Endodermal cell (in vitro differentiated cells): ENCODE measurements around the gene VPS54. TPM values are rescaled to one million over a fixed set of nuclear protein-coding genes. Genes with fewer than 3 reads are reported as not detected.

Source experiments
- DNase-seq: peaks from one replicate; pipeline ENCODE4 v3.0.0-alpha.2; 2017
- H3K27ac ChIP-seq: 2 replicates; pipeline ENCODE4 v1.5.1; 2013; ENCODE audit warnings: mild to moderate bottlenecking, low read depth, low read length, moderate library complexity
- H3K27me3 ChIP-seq: 2 replicates; pipeline ENCODE4 v1.6.1; 2013; ENCODE audit warnings: mild to moderate bottlenecking, low read length, moderate library complexity; ENCODE audit not compliant: insufficient read depth, control insufficient read depth, poor library complexity, severe bottlenecking
- H3K36me3 ChIP-seq: 2 replicates; pipeline ENCODE4 v1.7.0; 2013; ENCODE audit warnings: mild to moderate bottlenecking, low read length, moderate library complexity; ENCODE audit not compliant: control insufficient read depth, insufficient read depth
- H3K4me1 ChIP-seq: one replicate; pipeline ENCODE4 v1.7.0; 2013; ENCODE audit warnings: low read length; ENCODE audit not compliant: control insufficient read depth, insufficient read depth
- H3K4me3 ChIP-seq: 2 replicates; pipeline ENCODE4 v1.5.1; 2013; ENCODE audit warnings: mild to moderate bottlenecking, low read length, moderate library complexity
- H3K9ac ChIP-seq: 2 replicates; pipeline ENCODE4 v1.6.1; 2013; ENCODE audit warnings: mild to moderate bottlenecking, low read length, moderate library complexity; ENCODE audit not compliant: poor library complexity, severe bottlenecking; ENCODE audit errors: extremely low read depth
- H3K9me3 ChIP-seq: 2 replicates; pipeline ENCODE4 v1.6.1; 2013; ENCODE audit warnings: mild to moderate bottlenecking, low read length, moderate library complexity; ENCODE audit not compliant: control insufficient read depth
- H3K27ac Mint-ChIP-seq: 2 replicates; pipeline ENCODE4 v1.8.0; 2020; ENCODE audit warnings: mixed read lengths
- H3K27me3 Mint-ChIP-seq: 2 replicates; pipeline ENCODE4 v1.8.0; 2021; ENCODE audit warnings: mild to moderate bottlenecking, mixed read lengths; ENCODE audit not compliant: insufficient read depth
- H3K36me3 Mint-ChIP-seq: 2 replicates; pipeline ENCODE4 v1.8.0; 2020; ENCODE audit warnings: low read depth, mixed read lengths
- H3K4me1 Mint-ChIP-seq: 2 replicates; pipeline ENCODE4 v1.8.0; 2020; ENCODE audit warnings: mixed read lengths
- H3K4me3 Mint-ChIP-seq: 2 replicates; pipeline ENCODE4 v1.8.0; 2020; ENCODE audit warnings: mild to moderate bottlenecking, moderate library complexity, mixed read lengths
- H3K9me3 Mint-ChIP-seq: 2 replicates; pipeline ENCODE4 v1.8.0; 2020; ENCODE audit warnings: mild to moderate bottlenecking, mixed read lengths
- WGBS, 2 experiments: methylation state at CpG; one replicate each; pipeline versions ENCODE4 v1.1.5 to v1.1.7; 2013; ENCODE audit warnings: missing lambda C conversion rate in 2 of 2, mixed read lengths in 1 of 2; ENCODE audit not compliant: insufficient coverage in 1 of 2, insufficient read length in 1 of 2; 5-methylcytosine and 5-hydroxymethylcytosine counted together
- total RNA-seq, 2 donors: library from RNA; stranded (reverse); fragmentation: NEBNext Ultra II Directional in 1 of 2; extraction: Animal tissue kit (Norgen Biotek cat#: 25700) in 1 of 2; gene quantifications; 2 replicates in 1 of 2; 3 replicates in 1 of 2; pipeline ENCODE4 v1.2.1, GENCODE V29; 2021
- TF ChIP-seq, protein P1 (sequence below): fragments of 200-600 bp; sonication (generic); conservative IDR thresholded peaks from 2 replicates; pipeline ENCODE4 v1.5.0; 2021; ENCODE audit warnings: antibody characterized with exemption, mild to moderate bottlenecking

The VPS54 gene
- total RNA-seq, 2 donors from 2014 or later = 18.4 to 25.7 TPM

DNA sequence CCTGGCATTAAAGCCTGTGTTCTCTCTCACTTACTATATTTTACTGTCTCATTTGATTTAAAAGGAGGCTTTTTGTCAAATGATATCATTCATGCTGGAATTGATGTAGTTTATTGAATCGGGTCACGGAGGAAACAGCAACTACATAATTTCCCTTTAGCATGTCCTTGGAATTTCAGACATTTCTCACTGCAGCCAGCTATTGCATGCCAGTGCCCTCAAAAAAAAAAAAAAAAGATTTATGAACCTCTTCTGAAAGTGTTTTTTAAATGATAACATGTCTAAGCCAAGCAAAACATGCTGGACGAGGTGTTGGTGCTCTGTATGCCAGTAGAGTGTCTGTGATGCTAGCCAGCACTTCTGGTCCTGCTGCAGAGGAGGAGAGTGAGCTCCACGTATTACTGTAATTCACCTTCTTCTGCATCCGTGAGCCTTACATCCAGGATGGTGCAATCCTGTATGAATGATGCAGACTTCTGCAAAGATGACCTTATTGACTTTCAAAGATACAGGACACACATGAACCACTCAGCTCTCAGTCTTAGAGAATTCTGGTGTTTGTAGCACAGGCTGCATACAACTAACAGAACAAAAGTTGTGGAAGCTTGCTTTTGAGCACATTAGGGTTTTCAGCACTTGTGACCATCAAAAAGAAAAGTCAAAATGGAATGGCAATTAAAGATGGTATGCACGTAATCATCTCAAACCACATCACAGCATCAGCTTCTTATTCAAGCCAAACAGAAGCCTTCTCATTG lies 146.5 kb downstream of the VPS54 start:
- Mint-ChIP-seq H3K4me3 (no peak overlapping the region), H3K27me3 (no peaks in the 10 kb centered on the region), H3K27ac (no peak overlapping the region), H3K9me3 (peaks cover 12% of the 10 kb centered on the region), H3K4me1 (peaks cover 7% of the 10 kb centered on the region), H3K36me3 (peaks cover 64% of the 10 kb centered on the region)
- H3K9me3 ChIP-seq = peaks cover 19% of the 10 kb centered on the region
- H3K9ac ChIP-seq = no peak overlapping the region
- 75 to 87% methylated on average over 4 to 6 of the region's 6 CpGs for WGBS, 2 experiments
- H3K27me3 ChIP-seq = no peaks in the 10 kb centered on the region
- H3K4me3 ChIP-seq = no peak overlapping the region
- no peak for DNase-seq
- TF ChIP-seq, protein P1, sequence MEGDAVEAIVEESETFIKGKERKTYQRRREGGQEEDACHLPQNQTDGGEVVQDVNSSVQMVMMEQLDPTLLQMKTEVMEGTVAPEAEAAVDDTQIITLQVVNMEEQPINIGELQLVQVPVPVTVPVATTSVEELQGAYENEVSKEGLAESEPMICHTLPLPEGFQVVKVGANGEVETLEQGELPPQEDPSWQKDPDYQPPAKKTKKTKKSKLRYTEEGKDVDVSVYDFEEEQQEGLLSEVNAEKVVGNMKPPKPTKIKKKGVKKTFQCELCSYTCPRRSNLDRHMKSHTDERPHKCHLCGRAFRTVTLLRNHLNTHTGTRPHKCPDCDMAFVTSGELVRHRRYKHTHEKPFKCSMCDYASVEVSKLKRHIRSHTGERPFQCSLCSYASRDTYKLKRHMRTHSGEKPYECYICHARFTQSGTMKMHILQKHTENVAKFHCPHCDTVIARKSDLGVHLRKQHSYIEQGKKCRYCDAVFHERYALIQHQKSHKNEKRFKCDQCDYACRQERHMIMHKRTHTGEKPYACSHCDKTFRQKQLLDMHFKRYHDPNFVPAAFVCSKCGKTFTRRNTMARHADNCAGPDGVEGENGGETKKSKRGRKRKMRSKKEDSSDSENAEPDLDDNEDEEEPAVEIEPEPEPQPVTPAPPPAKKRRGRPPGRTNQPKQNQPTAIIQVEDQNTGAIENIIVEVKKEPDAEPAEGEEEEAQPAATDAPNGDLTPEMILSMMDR = no peak
- no peaks in the 10 kb centered on the region for H3K4me1 ChIP-seq
- peaks cover 63% of the 10 kb centered on the region for H3K36me3 ChIP-seq
- H3K27ac ChIP-seq = no peak overlapping the region

GRCh38 chr2:63871864-63872263 lies 147.4 kb downstream of the VPS54 start:
- Histone ChIP-seq H3K27me3 (no peaks in the 10 kb centered on the region), H3K27ac (no peak overlapping the region), H3K36me3 (peaks cover 64% of the 10 kb centered on the region), H3K4me3 (no peak overlapping the region), H3K9ac (no peak overlapping the region), H3K9me3 (peaks cover 19% of the 10 kb centered on the region), H3K4me1 (no peaks in the 10 kb centered on the region)
- DNase-seq = no peak
- 96 to 97% methylated on average over 3 to 4 of the region's 4 CpGs for WGBS, 2 experiments
- Mint-ChIP-seq H3K36me3 (peaks cover 57% of the 10 kb centered on the region), H3K27me3 (no peaks in the 10 kb centered on the region), H3K4me1 (peaks cover 10% of the 10 kb centered on the region), H3K4me3 (no peak overlapping the region), H3K27ac (peak overlapping the region; percentile 8), H3K9me3 (peaks cover 12% of the 10 kb centered on the region)
- TF ChIP-seq, protein P1 = no peak

DNA sequence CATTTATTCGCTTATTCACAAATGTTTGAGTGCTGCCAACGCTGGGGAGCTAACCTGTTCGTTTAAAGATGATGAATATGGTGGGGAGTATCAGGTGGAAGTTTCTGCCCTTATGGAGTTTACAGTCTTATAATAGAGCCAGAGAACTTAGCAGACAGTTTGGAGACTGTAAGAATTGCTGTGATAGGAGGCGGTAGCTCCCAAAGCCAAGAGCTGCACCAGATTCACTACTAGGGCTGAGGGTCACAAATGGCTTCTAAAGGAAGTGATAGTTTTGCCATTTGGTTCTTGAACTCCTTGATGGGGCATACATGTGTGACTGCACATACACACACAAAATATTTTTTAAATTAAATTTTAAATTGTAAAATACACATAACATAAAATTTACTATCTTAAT lies 148.5 kb downstream of the VPS54 start:
- H3K27ac ChIP-seq = no peak overlapping the region
- WGBS, 2 experiments = 94 to 96% methylated on average over 4 of the region's 4 CpGs
- no peaks in the 10 kb centered on the region for H3K27me3 ChIP-seq
- TF ChIP-seq, protein P1 = no peak
- Mint-ChIP-seq H3K36me3 (peaks cover 51% of the 10 kb centered on the region), H3K27ac (no peak overlapping the region), H3K4me1 (peaks cover 18% of the 10 kb centered on the region), H3K9me3 (peaks cover 12% of the 10 kb centered on the region), H3K27me3 (no peaks in the 10 kb centered on the region), H3K4me3 (no peak overlapping the region)
- no peak for DNase-seq
- peaks cover 19% of the 10 kb centered on the region for H3K9me3 ChIP-seq
- peaks cover 64% of the 10 kb centered on the region for H3K36me3 ChIP-seq
- no peaks in the 10 kb centered on the region for H3K4me1 ChIP-seq
- H3K4me3 ChIP-seq = no peak overlapping the region
- no peak overlapping the region for H3K9ac ChIP-seq
